Measurements from ENCODE around the gene GMDS.

GMDS gene

DNA sequence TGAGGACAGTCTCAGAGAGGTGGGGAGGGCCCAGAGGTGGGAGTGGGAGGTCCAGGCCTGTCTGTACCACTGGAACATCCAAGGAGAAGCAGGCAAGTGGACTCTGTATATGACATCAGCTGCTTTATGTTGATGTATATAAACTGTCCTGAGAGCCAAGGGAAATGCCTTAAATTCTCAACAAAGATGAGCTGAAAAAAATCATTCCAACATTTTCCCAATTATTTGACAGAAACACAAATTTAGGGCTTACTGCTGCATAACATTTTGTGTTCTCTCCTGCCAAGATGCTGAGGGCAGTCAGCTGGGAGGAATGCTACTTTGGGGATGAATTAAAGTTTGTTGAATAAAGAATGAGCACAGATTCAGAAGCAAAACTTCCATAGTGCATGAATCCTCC, 582.9 kb downstream of the GMDS start:
- no peak for DNase-seq

DNA sequence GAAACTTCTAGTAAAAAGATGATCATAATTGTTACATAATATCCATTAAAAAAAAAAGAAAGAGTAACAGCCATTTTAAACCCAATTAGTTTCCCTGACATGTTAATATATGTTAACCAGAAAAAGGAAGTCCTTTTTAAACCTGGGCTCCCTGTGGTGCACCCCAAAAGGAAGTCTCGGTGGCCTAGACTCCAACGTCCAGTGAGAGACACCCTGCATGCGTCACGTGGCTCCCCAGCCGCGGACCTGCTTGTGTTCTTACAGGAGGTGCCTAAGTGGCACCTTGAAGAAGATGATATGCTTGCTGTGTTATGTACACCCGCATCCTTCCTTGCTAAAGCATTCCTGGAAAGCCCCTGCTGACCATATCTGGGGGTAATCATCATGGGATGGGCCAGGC, 585.6 kb downstream of the GMDS start:
- DNase-seq, result no peak

- no peak for DNase-seq
These were observed 587.0 kb downstream of the GMDS start for GRCh38 chr6:1658212-1659005.

DNA sequence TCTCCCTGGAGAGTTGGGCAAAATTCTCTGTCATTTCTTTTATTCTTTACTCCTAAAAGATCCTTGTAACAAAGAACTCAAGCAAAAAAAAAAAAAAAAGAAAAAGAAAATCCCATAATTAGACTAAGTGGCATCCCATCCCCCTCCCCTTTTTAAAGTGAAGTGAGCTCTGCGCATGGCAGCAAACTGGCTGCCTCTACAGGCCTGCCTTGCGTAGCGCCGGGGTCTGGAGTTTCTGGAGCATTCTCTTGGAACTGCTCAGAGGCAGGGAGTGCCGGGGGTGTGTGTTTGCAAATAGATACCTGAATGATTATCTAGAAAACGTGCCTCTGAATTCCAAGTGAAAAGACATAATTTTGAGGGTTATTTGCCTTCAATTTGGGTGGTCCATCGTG, 587.6 kb downstream of the GMDS start:
- DNase-seq, result no peak

- DNase-seq, result no peak
These were observed 588.2 kb downstream of the GMDS start for GRCh38 chr6:1657116-1657770.

DNA sequence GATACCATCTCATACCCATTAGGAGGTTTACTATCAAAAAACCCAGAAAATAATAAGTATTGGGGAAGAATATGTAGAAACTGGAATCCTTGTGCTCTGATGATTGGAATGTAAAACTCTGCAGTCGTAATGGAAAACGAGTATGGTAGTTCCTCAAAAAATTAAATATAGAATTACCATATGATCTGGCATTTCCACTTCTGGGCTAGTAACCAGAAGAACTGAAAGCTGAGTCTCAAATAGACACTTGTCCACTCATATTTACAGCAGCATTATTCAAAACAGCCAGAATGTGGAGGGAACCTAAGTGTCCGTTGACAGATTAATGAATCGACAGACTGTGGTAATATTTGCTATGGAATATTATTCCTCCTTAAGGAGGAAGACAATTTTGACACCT, 591.4 kb downstream of the GMDS start:
- peak; percentile 72 for DNase-seq

DNA sequence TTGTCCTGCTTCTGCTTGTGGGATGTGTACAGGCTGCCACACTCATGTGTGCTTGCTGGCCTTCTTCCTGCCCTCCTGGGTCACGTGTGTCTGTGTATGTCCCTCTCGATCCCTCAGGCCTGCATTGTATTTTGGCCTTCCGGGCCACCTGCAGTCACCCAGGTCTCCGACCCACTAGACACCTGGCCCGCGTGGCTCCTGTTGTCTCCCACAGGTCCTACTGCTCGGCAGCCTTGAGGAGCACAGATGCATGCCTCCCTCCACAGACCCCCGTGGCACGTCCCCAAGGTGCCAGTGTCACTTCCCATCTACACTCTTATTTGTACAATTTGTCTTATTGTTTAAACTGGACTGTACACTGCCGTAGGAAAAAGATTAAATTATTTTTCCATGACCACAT, 592.6 kb downstream of the GMDS start:
- DNase-seq, result no peak

GRCh38 chr6:1651362-1651761, 594.0 kb downstream of the GMDS start:
- DNase-seq, result no peak

DNA sequence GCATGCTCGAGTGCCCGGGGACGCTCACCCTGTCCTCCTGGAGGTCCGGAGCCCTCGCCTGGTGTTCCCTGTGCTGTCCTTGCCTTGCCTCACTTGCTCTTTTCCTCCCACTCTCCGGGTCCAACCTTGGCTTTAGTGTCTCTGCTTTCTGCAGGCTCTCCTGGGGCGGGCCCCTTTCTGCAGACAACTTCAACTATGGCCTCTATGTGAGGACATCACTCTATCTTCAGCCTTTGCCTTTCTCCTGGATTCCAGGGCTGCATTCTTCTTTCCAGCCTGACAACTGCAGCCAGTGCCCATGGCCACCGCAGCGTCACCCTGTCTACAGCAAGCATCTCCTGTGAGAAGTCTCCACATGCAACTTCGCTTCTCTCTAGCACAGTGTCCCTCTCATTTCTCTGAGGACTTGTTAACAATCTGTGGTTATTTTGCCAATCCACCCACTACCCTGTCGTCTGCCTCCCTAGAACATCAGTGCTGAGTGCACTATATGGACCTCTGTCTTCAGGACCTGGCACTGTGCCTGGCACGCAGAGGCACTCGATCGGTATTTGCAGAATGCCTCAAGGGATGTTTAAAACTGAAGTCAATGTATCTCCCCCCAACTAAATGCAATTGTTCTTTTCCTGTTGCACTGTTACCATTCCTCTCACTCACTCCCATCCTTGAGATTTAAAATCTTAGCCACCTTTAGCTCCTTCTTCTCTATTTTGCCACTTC, 599.8 kb downstream of the GMDS start:
- DNase-seq, result no peak

- peak; percentile 42 for DNase-seq
These were observed 600.8 kb downstream of the GMDS start for GRCh38 chr6:1644516-1645060.

DNA sequence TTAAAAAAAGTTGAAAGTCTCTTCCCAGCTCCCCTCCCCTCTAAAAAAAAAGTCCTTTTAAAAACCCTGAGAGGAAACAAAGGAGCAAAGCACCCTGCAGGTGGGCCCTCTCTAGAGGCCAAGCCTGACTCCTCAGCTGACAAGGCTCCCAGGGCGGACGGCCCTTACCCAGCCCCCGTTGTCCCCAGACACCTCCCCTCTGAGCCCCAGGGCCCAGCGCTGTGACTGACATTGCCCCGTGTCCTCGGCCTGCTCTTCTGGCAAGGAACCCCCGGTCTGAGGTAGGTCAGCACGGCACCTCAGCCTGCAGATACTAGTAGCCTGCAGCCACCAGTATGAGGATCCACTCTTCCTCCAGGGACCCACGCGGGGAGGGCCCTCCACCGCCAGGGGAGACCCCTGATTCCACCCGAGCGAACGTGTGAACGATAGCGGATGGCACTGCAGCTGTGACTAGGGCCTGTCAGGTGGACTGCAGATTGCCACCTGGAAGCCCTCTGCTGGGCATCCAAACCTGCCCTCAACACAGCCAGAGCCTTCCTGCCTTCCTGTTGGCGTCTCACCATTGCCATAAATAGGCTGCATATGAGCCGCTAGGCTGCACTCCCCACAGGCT, 601.5 kb downstream of the GMDS start:
- no peak for DNase-seq

DNA sequence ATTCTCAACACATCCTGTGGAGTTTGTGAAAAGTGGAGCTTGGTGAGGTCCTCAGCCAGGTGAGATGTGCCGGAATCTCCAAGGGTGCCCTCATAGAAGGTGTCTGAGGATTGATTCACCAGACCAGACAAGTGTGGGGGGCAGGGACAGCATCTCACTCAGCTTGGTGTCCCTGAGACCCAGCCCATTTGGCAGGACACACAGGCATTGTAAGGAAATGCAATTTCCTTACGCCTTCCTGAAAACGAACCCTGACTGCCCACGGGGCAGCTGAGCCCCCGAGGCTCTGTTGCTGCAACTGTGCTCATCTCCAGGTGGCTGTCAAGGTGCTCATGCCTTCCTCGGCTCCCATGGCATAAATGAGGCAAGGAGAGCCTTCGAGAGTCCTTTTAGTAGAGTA, 602.3 kb downstream of the GMDS start:
- DNase-seq, result no peak

GRCh38 chr6:1641343-1641885, 604.0 kb downstream of the GMDS start:
- no peak for DNase-seq

DNA sequence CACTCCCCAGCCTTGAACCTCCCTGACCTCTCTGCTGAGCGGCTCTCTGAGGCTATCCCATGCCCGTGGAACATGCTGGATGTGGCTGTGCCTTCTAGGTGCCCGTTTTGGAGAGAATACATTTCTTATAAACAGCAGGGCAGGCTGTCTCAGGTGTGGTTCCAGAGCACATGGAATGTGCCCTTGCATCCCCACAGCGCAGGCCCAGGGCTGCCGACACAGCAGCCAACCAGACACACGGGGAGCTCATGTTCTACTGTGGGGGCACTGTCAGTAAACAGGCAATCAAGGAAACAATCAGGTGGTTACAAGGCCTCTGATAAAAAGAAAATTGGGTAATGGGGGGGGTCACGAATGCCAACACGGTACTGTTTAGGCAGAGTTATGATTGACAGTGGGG, 604.9 kb downstream of the GMDS start:
- no peak for DNase-seq

DNA sequence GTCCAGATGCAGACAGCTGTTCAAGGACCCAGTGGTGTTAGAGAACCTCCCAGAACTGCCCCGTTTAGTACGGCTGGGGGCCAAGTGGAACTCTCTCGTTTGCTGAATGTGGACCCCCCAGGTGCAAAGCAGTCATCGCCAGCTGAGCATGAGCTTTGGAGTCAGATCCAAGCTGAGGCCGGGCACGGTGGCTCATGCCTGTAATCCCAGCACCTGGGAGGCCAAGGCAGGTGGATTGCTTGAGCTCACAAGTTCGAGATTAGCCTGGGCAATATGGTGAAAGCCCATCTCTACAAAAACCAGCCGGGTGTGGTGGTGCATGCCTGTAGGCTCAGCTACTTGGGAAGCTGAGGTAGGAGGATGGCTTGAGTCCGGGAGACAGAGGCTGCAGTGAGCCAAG, 606.0 kb downstream of the GMDS start:
- DNase-seq, result no peak

GRCh38 chr6:1636971-1637871, 608.2 kb downstream of the GMDS start:
- DNase-seq, result no peak

DNA sequence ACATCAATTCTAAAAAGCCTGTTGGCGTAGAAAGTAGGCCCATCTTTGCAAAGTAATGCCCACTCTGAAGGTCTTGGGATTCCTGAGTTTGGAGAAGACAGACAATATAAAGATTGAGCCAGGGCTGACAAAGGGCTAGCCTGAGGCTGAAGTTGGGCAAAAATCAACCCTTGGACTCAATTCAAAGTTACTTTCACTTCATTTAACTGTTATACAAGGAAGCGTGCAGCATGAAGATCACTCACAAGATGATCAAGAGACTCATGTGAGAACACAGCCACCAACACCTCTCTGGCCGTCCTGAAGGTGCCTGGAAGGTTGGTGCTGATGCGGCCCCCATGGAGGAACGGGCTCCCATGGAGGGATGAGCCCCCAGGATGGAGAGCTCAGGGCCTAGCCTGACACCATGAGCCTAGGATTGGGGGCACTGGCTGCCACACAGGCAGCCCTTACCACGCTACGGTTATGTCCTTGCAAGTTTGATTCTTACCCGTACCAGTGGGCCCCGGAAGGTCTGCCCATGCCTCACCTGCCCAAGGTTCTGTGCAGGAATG, 609.1 kb downstream of the GMDS start:
- DNase-seq, result no peak

GRCh38 chr6:1635305-1636010, 609.9 kb downstream of the GMDS start:
- no peak for DNase-seq

- no peak for DNase-seq
These were observed 611.3 kb downstream of the GMDS start for GRCh38 chr6:1634081-1634480.

GRCh38 chr6:1633366-1634021, 611.9 kb downstream of the GMDS start:
- no peak for DNase-seq
